ENCODE results near the gene OR10J4.

OR10J4 gene

GRCh38 chr1:159439422-159439821 lies 7.4 kb downstream of the OR10J4 start, which contains the start of gene OR10J1:
Gene OR10J1 (plus strand): TSS chr1:159439722. CDS start chr1:159439792, 70 bp downstream.
- TF ChIP-seq FOXP2 (optimal IDR thresholded peaks at IDR 0.05; ENCODE audit: borderline replicate concordance, extremely low read depth, extremely low read length, insufficient read depth) (no peak), SIN3A (IDR thresholded peaks at IDR 0.05; ENCODE audit: borderline replicate concordance, insufficient read depth, low read length) (no peak), POLR2AphosphoS5 (IDR thresholded peaks at IDR 0.05; ENCODE audit: low read depth, low read length) (no peak), REST (IDR thresholded peaks at IDR 0.05; ENCODE audit: insufficient read depth in 1 of 2, low read depth in 2 of 2, low read length in 2 of 2) (no peak), TAF1 (IDR thresholded peaks at IDR 0.05; ENCODE audit: borderline replicate concordance, insufficient read depth, low read length) (no peak)

- TF ChIP-seq REST (IDR thresholded peaks at IDR 0.05; ENCODE audit: insufficient read depth in 1 of 2, low read depth in 2 of 2, low read length in 2 of 2) (no peak), TAF1 (IDR thresholded peaks at IDR 0.05; ENCODE audit: borderline replicate concordance, insufficient read depth, low read length) (no peak), SIN3A (IDR thresholded peaks at IDR 0.05; ENCODE audit: borderline replicate concordance, insufficient read depth, low read length) (no peak), FOXP2 (optimal IDR thresholded peaks at IDR 0.05; ENCODE audit: borderline replicate concordance, extremely low read depth, extremely low read length, insufficient read depth) (no peak), POLR2AphosphoS5 (IDR thresholded peaks at IDR 0.05; ENCODE audit: low read depth, low read length) (no peak)
Observed at GRCh38 chr1:159441360-159441759, 9.4 kb downstream of the OR10J4 start.

GRCh38 chr1:159442428-159442827 lies 10.4 kb downstream of the OR10J4 start:
- TF ChIP-seq TAF1 (IDR thresholded peaks at IDR 0.05; ENCODE audit: borderline replicate concordance, insufficient read depth, low read length) = no peak
- TF ChIP-seq FOXP2 (optimal IDR thresholded peaks at IDR 0.05; ENCODE audit: borderline replicate concordance, extremely low read depth, extremely low read length, insufficient read depth) = no peak
- TF ChIP-seq SIN3A (IDR thresholded peaks at IDR 0.05; ENCODE audit: borderline replicate concordance, insufficient read depth, low read length) = no peak
- no peak for TF ChIP-seq REST (IDR thresholded peaks at IDR 0.05; ENCODE audit: insufficient read depth in 1 of 2, low read depth in 2 of 2, low read length in 2 of 2)
- TF ChIP-seq POLR2AphosphoS5 (IDR thresholded peaks at IDR 0.05; ENCODE audit: low read depth, low read length) = no peak

GRCh38 chr1:159443066-159443750 lies 11.2 kb downstream of the OR10J4 start:
- TF ChIP-seq REST (IDR thresholded peaks at IDR 0.05; ENCODE audit: insufficient read depth in 1 of 2, low read depth in 2 of 2, low read length in 2 of 2) (no peak), FOXP2 (optimal IDR thresholded peaks at IDR 0.05; ENCODE audit: borderline replicate concordance, extremely low read depth, extremely low read length, insufficient read depth) (no peak), POLR2AphosphoS5 (IDR thresholded peaks at IDR 0.05; ENCODE audit: low read depth, low read length) (no peak), TAF1 (IDR thresholded peaks at IDR 0.05; ENCODE audit: borderline replicate concordance, insufficient read depth, low read length) (no peak), SIN3A (IDR thresholded peaks at IDR 0.05; ENCODE audit: borderline replicate concordance, insufficient read depth, low read length) (no peak)

Data from PFSK-1 (cell line).